Measurements from ENCODE around the gene MACIR.

MACIR gene

GRCh38 chr5:103298607-103299188 is 40.1 kb downstream of the MACIR start:
- no peak for TF ChIP-seq CTCF (conservative IDR thresholded peaks at IDR 0.05; ENCODE audit: low read depth)
- POLR2A ChIA-PET (ENCODE audit: low non-redundant PET), result no interaction called here
- H3K27ac ChIP-seq, result no peak overlapping the region
- CTCF ChIA-PET, result interaction anchor here (0.6 kb wide), 1 partner anchor 1898 kb away, joined by 5 read pairs; no protein-coding TSS in a partner anchor
- no peak for DNase-seq (ENCODE audit: low spot score)

GRCh38 chr5:103305809-103306208 is 47.2 kb downstream of the MACIR start:
- CTCF ChIA-PET, result interaction anchor here (0.7 kb wide), 1 partner anchor 94 kb away, joined by 3 read pairs; no protein-coding TSS in a partner anchor
- POLR2A ChIA-PET (ENCODE audit: low non-redundant PET), result no interaction called here
- no peak for TF ChIP-seq CTCF (conservative IDR thresholded peaks at IDR 0.05; ENCODE audit: low read depth)
- no peak for DNase-seq (ENCODE audit: low spot score)
- no peak overlapping the region for H3K27ac ChIP-seq

GRCh38 chr5:103307470-103307869 is 48.9 kb downstream of the MACIR start:
- no peak for DNase-seq (ENCODE audit: low spot score)
- CTCF ChIA-PET, result interaction anchor here (0.5 kb wide), 1 partner anchor 95 kb away, joined by 4 read pairs; no protein-coding TSS in a partner anchor
- POLR2A ChIA-PET (ENCODE audit: low non-redundant PET), result no interaction called here

GRCh38 chr5:103308774-103309173 is 50.2 kb downstream of the MACIR start:
- ChIA-PET POLR2A (ENCODE audit: low non-redundant PET) (no interaction called here), CTCF (no interaction called here)
- no peak for TF ChIP-seq CTCF (conservative IDR thresholded peaks at IDR 0.05; ENCODE audit: low read depth)
- no peak for DNase-seq (ENCODE audit: low spot score)
- H3K27ac ChIP-seq, result no peak overlapping the region

More at GRCh38 chr5:103307470-103307869, 48.9 kb downstream of the MACIR start:
- TF ChIP-seq CTCF (conservative IDR thresholded peaks at IDR 0.05; ENCODE audit: low read depth), result no peak
- H3K27ac ChIP-seq, result no peak overlapping the region

GRCh38 chr5:103313056-103313455 is 54.5 kb downstream of the MACIR start:
- TF ChIP-seq CTCF (conservative IDR thresholded peaks at IDR 0.05; ENCODE audit: low read depth), result no peak
- no peak overlapping the region for H3K27ac ChIP-seq
- no peak for DNase-seq (ENCODE audit: low spot score)
- CTCF ChIA-PET, result no interaction called here
- POLR2A ChIA-PET (ENCODE audit: low non-redundant PET), result no interaction called here

GRCh38 chr5:103315455-103315854 is 56.9 kb downstream of the MACIR start:
- TF ChIP-seq CTCF (conservative IDR thresholded peaks at IDR 0.05; ENCODE audit: low read depth), result no peak
- no peak for DNase-seq (ENCODE audit: low spot score)
- H3K27ac ChIP-seq, result no peak overlapping the region
- POLR2A ChIA-PET (ENCODE audit: low non-redundant PET), result no interaction called here
- CTCF ChIA-PET, result no interaction called here

Measured in RWPE1 (cell line).